Activated T-cell treated with anti-CD3 and anti-CD28 coated beads for 4 hours (primary cell): ENCODE measurements around the gene CCL28.
A peak's percentile ranks its signal among the peaks of the same experiment; 100 is the strongest.
"Not testable (repeated sequence)": the region's sequence is repeated elsewhere in the genome, so short reads cannot be mapped to it uniquely, and the experiment has no call there.

ENCODE experiments used
- DNase-seq: peaks from one replicate; pipeline ENCODE4 v3.0.0-alpha.2; 2020

Gene CCL28

DNA sequence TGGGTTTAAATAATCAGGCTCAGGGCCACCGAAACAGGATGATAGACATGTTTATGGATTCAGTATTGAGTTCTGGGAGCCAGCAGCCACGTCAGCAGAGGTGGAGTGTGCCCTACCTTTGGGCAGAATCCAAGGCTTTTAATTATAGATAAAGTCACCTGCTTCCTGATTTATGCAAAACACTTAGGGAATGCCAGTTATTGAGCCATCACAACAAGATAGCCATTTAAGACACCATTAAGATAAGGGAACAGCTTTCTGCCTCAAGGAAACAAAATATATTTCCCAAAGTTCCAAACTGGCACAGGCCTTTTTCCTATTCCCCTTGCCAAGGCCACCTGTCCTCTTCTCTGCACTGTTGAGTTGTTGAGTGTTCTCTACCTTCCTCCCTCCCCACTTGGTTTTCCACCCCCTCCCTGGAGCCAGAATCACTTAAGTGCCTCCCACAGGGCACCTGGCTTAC, 2.4 kb downstream of the CCL28 start:
- DNase-seq: no peak

DNA sequence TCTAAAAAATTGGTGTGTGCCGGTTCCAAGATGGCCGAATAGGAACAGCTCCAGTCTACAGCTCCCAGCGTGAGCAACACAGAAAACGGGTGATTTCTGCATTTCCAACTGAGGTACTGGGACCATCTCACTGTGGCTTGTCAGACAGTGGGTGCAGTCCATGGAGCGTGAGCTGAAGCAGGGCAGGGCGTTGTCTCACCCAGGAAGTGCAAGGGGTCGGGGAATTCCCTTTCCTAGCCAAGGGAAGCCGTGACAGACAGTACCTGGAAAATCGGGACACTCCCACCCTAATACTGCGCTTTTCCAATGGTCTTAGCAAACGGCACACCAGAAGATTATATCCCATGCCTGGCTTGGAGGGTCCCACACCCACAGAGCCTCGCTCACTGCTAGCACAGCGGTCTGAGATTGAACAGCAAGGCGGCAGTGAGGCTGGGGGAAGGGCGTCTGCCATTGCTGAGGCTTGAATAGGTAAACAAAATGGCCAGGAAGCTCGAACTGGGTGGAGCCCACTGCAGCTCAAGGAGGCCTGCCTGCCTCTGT, 9.6 kb downstream of the CCL28 start:
- not testable (repeated sequence) for DNase-seq

- DNase-seq: no peak
Observed at GRCh38 chr5:43401827-43402226, 10.4 kb downstream of the CCL28 start.

GRCh38 chr5:43400082-43400481, 12.1 kb downstream of the CCL28 start:
- no peak for DNase-seq

- peak; percentile 20 for DNase-seq
Observed at GRCh38 chr5:43396762-43397304, 15.4 kb downstream of the CCL28 start.

DNA sequence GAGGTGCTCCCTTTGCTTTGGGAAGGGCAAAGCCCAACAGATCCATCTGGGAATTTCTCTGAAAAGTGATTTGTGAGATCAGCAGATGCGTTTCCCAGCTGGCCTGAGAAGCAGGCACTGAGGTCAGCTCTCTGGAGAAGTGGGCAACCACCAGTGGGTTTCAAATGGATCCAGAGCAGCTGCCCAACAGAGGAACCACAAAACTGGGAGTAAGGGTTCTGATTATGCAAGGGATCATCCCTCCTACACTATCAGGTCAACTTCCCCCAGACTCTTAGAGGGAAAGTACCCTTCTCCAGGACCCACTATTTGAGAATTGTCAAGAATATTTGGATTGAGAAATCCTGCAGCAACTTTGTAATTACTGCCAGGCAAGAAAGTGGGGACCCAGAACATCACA, 21.7 kb downstream of the CCL28 start:
- DNase-seq: no peak

DNA sequence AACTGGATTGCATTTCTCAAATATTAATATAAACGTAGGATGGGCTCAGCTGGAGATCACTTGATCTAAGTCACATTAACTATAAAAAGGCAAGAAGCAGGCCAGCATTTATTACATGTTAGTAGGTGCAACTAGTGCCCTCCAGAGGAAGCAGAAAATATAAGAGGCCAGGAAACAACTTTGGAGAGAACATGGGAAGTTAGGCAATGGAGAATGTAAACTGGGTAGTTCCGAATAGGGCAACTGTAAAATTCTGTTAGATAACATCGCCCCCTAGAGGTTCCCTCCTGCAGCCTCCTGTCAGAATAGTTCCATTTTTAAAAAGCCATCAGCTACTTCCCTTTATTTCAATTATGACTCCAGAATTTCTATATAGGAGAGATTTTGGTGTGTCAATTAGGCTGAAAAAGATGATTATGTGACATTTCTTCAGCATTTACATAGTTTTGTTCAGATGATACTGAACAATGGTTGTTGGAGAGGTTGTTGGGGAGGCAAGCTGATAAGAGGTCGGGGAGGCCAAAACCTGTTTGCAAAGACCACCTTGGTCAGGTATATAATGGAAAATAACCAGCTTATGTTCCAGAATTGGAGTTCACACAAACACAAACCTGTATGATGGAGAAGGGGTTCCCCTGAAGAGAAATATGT, 22.4 kb downstream of the CCL28 start:
- DNase-seq: peak; percentile 34

- no peak for DNase-seq
Observed at GRCh38 chr5:43386960-43387362, 25.2 kb downstream of the CCL28 start.

DNA sequence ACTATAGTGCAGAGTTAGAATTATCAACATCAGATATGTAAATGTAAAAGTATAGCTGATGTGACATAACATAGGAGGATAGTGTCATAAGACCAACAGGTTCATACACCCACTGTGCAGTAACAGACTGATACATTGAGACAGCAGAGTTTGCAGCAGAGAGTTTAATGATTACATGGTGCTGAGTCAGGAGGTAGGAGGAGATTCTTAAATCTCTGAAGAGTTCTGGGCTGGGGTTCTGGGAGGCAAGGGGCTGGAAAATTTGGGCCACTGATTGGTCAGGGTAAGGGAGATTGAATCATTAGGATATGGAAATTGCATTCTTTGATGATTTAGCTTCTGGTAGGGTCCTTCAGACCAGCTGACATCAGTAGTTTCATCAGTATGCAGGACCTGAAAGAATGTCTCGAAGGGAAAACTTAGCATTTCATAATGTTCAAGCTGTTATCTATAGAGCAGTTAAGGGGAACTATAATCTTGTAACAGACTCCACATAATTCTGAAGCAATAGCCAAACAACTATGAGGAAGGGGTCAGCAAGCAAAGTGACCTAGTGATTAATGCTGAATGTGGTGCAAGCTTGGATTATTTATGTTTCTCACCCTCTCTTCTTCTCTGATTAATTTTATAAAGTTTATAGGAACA, 35.6 kb downstream of the CCL28 start:
- no peak for DNase-seq

GRCh38 chr5:43371821-43372220, 40.4 kb downstream of the CCL28 start:
- no peak for DNase-seq

DNA sequence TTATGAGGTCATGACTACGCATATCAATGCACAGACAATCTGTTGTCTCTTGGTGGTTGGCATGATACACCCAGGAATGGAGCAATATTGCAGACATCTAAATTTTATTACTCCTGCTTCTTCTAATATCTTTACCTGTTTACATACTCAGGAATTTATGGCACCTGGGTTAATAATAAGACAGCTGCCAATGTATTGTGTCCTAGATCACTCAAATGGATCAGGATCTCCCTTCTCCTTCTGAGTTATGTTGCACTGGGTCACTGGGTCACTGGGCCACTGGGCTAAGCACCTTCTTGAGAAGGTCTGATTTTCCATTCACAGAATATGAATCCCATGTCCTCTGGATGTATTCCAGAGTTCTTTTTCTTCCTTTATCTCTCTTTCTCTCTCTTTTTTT, 41.8 kb downstream of the CCL28 start:
- no peak for DNase-seq

- DNase-seq: no peak
Observed at GRCh38 chr5:43369651-43370050, 42.5 kb downstream of the CCL28 start.

DNA sequence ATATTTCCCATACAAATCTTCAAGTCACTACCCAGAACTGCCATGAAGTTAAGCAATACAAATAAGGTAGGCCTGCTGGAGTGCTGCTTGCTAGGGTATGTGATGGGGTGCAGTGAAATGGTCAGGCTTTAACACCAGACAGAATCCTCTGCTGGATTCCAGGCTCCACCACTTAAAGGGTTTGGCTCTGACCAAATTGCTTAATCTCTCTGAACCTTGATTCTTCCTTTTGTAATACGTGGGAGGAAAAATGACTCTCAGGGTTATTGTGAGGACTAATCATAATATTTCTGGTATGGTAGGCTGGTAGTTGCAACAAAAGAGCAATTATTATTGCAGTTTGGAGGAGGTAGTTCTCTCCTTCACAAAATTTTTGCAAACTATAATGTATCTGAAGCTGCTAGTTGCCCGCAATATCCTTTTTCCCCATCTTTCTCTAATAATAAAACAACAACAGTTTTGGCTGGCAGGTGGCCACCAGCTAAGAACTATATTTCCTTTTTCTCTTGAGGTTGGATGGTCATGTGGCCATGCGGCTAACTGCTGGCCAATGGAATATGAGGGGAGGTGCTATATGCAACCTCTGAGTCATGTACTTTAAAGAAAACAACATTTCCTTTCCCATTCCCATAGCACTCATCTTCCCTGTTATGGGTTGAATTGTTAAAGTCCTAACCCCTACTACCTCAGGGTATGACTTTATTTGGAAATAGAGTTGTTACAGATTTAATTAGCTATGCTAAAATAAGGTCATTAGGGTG, 44.1 kb downstream of the CCL28 start:
- DNase-seq: no peak

DNA sequence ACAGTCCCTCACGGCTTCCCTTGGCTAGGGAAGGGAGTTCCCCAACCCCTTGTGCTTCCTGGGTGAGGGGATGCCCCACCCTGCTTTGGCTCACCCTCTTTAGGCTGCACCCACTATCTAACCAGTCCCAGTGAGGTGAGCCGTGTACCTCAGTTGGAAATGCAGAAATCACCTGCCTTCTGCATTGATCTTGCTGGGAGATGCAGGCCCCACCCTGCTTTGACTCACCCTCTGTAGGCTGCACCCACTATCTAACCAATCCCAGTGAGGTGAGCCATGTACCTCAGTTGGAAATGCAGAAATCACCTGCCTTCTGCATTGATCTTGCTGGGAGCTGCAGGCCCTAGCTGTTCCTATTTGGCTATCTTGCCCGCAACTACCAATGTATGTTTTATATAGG, 44.7 kb downstream of the CCL28 start:
- no peak for DNase-seq

DNA sequence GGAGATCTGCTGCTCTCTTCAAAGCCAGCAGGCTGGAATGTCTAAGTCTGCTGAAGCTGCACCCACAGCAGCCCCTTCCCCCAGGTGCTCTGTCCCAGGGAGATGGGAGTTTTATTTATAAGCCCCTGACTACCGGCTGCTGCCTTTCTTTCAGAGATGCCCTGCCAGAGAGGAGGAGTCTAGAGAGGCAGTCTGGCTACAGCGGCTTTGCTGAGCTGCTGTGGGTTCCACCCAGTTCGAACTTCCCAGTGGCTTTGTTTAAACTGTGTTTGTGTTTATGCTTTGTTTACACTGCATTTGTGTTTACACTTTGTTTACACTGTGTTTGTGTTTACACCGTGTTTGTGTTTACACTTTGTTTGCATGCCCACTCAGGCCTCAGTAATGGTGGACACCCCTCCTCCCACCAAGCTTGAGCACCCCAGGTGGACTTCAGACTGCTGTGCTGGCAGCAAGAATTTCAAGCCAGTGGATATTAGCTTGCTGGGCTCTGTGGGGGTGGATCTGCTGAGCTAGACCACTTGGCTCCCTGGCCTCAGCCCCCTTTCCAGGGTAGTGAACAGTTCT, 45.4 kb downstream of the CCL28 start:
- DNase-seq: not testable (repeated sequence)

- DNase-seq: not testable (repeated sequence)
Observed at GRCh38 chr5:43365155-43365554, 47.0 kb downstream of the CCL28 start.

DNA sequence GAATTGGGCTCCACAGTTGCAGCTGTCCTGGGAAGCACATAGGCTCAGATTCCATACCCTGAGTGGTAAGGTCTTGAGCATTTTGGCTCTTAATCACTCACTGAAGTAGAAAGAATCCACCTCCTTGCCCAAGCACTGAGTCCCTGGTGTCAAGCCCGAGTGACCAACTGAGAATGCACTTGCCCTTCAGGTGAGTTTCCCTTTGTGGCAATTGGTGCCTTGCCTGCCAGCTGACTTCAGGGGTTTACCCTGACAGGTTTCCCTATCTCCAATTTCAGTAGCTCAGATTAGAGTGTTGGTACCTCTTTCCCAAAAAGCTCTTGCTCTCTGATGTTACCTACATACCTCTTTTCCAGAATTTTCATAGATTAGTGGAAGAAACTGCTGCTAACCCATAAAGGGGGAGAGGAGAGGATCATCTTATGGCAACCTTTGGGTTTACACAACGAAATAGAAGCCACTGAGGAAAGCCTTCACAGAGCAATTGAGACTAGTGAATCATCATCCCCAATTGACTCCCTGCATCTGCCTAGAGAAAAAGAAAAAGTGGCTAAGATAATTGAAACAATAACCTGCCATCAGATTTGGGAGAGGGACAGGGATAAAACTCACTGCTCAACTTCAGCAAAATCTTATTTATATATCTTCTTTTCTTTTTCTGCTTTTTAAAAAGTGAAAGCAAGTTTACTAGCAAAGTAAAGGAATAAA, 48.6 kb downstream of the CCL28 start:
- DNase-seq: no peak

- no peak for DNase-seq
Observed at GRCh38 chr5:43362725-43363435, 49.3 kb downstream of the CCL28 start.

- DNase-seq: no peak
Observed at GRCh38 chr5:43358726-43359125, 53.5 kb downstream of the CCL28 start.

DNA sequence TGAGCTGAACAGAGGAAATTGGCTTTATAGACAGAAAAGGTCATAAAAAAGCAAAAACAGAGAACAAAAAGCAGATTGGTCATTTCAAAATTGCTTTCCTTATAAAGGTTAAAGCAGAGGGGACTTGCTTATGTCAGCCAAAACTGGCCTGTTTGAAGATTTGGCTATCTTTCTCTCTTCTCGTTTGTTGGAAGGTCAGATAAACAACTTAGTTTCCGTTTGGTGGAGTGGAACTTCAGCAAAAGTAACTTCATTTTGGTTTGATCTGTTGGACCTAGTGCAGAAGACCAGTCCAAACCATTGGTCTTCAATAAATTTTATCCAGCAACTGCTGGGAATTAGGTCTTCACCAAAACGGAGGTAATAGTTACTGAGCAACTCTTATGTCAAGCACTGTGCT, 53.9 kb downstream of the CCL28 start:
- no peak for DNase-seq

GRCh38 chr5:43357878-43358281, 54.3 kb downstream of the CCL28 start:
- DNase-seq: no peak

GRCh38 chr5:43357067-43357466, 55.1 kb downstream of the CCL28 start:
- no peak for DNase-seq
